ENCODE data around the gene KIRREL3.

Gene KIRREL3

DNA sequence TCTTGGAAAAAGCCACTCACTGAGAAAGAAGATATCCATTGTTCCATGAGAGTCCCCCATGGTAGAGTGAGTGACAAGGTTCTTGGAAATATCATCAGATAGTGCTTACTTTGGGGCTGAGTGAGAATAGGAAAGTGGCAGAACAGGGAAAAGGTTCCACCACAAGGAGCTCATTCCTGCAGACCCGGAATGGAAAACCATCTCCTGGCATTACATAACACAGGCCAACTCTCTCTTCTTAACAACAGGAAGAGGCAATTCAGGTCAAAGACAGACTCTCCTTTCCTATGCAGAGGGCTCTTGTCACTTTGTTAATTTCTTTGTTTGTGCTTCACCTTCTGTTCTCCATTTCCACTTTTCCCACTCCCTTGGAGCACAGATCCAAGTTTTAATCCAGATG, 259.7 kb downstream of the KIRREL3 start:
- no peak overlapping the region for H3K9ac ChIP-seq (ENCODE audit: insufficient read length)
- TF ChIP-seq POLR2AphosphoS5 (IDR thresholded peaks at IDR 0.05; ENCODE audit: borderline replicate concordance, low read depth, low read length) (no peak), EZH2 (IDR thresholded peaks at IDR 0.05) (no peak), FOXP2 (optimal IDR thresholded peaks at IDR 0.05; ENCODE audit: control extremely low read depth, extremely low read length, insufficient read depth) (no peak)
- no peak for DNase-seq (ENCODE audit: low read depth, low spot score)
- H3K9me3 ChIP-seq (ENCODE audit: low read depth, low read length) = no peaks in the 10 kb centered on the region
- no peak overlapping the region for H3K4me3 ChIP-seq
- no peak overlapping the region for H3K27ac ChIP-seq
- no peaks in the 10 kb centered on the region for H3K36me3 ChIP-seq (ENCODE audit: insufficient read depth, low read length)

DNA sequence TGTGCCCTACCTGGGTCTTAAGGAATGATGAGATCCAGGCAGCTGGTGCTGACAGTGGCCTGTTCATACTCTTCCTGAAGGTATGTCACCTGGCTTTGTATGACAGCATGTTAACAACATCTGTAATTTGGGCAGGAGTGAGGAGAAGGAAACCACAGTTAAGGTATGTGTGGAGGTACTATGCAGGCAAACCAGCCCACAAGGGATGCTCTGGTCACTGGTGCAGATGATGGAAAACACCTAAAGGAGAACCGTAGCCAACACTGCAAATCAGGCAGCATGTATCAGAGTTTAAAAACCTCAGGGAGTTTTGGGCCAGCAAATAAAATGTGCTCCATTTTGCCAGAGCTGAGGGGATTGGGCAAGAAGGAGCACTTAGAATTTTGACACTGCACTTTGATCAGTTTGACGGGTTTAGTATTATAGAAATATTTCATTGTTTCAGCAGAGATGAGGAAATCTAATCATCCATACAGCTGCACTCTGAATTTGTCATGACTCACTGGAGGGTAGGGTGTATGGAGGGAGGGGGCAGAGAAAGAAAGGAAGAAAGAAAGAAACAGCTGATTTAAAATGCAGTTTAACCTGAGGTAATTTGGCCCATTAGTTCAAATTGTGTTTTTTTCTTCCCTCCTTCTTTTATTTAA, 260.9 kb downstream of the KIRREL3 start:
- H3K36me3 ChIP-seq (ENCODE audit: insufficient read depth, low read length) = no peaks in the 10 kb centered on the region
- no peak overlapping the region for H3K9ac ChIP-seq (ENCODE audit: insufficient read length)
- no peak for DNase-seq (ENCODE audit: low read depth, low spot score)
- no peak overlapping the region for H3K27ac ChIP-seq
- H3K9me3 ChIP-seq (ENCODE audit: low read depth, low read length) = no peaks in the 10 kb centered on the region
- TF ChIP-seq POLR2AphosphoS5 (IDR thresholded peaks at IDR 0.05; ENCODE audit: borderline replicate concordance, low read depth, low read length) (no peak), FOXP2 (optimal IDR thresholded peaks at IDR 0.05; ENCODE audit: control extremely low read depth, extremely low read length, insufficient read depth) (no peak), EZH2 (IDR thresholded peaks at IDR 0.05) (no peak)
- no peak overlapping the region for H3K4me3 ChIP-seq

DNA sequence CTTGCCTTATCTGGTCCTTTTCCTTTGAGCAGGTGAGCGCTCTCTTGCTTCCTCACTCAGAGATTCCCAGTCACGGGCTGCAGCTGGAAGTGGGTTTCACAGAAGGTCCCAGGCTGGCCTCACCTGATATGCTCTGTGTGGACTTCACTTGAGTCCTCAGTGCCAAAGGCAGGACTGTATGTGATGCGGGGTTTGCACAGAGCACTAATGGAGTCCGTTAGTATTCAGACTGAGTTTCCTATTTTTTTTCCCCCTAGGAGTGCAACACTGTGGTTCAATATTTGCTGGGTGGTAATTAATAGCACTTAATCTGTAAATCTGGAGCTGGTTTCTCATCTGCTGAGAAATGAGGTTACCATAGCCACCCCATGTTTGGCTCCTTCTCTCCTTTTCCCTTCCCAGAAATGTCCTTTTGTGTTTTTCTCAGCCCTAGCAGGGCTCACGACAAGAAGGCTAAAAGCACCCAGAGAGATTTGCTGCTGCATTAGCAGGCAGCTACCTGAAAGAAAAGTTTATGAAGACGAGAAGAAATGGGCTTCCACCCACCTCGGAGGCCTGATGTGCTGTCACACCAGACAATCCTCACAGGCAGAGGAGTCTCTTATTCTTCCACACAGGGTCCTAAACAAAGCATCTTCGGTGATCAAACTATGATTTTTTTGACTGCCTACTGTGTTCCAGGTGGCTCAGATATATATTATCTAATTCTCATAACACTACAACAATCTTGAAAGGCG, 262.1 kb downstream of the KIRREL3 start:
- Histone ChIP-seq H3K27ac (no peak overlapping the region), H3K9ac (ENCODE audit: insufficient read length) (no peak overlapping the region), H3K4me3 (no peak overlapping the region), H3K36me3 (ENCODE audit: insufficient read depth, low read length) (no peaks in the 10 kb centered on the region), H3K9me3 (ENCODE audit: low read depth, low read length) (no peaks in the 10 kb centered on the region)
- no peak for DNase-seq (ENCODE audit: low read depth, low spot score)
- no peak for TF ChIP-seq FOXP2 (optimal IDR thresholded peaks at IDR 0.05; ENCODE audit: control extremely low read depth, extremely low read length, insufficient read depth)
- TF ChIP-seq EZH2 (IDR thresholded peaks at IDR 0.05) = no peak
- no peak for TF ChIP-seq POLR2AphosphoS5 (IDR thresholded peaks at IDR 0.05; ENCODE audit: borderline replicate concordance, low read depth, low read length)

DNA sequence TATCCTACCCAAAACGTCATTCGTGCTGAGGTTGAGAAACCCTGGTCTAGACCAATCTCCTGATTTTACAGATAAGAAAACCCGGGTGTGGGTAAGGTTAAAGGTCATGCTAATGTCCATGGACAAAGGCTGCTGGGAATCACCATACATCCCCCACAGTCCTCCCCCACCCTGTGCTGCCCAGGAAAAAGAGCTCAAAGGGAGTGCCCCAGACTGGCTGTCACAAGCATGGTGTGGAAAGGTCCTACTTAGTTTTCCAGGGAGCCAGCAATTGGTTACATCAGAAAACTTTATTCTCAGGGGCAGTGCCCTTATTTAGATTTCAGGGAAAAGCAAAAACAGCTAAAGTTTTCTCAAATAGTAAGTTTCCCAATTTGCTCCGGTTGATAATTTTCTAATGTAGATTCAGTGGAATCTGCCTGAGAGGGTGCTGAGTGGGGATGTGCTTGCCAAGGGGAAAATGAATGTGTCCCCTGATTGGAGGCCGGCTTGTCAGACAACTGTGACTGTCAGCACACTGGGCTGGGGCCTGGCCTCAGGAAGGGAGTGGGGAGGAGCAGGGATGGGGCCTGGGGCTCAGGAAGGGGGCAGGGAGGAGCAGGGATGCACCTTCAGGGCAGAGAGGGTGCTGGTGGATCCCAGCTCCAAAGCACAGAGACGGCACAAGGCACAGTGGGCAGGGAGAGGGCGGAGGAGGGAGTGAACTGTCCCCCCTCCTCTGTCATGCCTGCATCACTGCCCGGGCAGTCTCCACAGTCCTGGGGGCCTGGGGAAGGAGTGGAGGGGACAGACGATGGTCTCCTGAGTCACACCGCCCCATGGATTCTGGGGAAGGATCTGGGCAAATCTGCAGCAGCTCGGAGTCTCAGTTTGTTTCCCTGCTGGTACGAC, 263.6 kb downstream of the KIRREL3 start:
- DNase-seq (ENCODE audit: low read depth, low spot score) = no peak
- no peaks in the 10 kb centered on the region for H3K36me3 ChIP-seq (ENCODE audit: insufficient read depth, low read length)
- TF ChIP-seq POLR2AphosphoS5 (IDR thresholded peaks at IDR 0.05; ENCODE audit: borderline replicate concordance, low read depth, low read length) (no peak), EZH2 (IDR thresholded peaks at IDR 0.05) (no peak), FOXP2 (optimal IDR thresholded peaks at IDR 0.05; ENCODE audit: control extremely low read depth, extremely low read length, insufficient read depth) (no peak)

DNA sequence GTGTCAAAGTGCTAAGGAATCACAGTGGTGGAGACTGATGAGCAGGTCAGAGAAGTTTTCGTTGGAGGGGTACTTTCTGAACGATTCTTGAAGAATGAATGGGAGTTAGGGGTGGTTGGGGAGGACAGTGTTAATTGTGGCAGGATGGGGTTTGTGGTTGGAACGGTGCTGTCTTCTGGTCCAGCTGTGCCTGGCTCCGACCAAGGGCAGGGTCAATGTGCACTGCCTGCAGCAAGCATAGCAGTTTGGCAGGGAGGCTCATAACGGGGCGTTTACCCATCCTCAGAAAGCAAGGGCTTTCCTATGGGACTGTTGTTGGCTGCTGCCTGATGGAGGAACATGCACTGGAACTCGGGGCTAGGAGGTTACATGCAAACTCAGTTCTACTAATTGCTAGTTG, 265.8 kb downstream of the KIRREL3 start:
- Histone ChIP-seq H3K4me3 (no peak overlapping the region), H3K9ac (ENCODE audit: insufficient read length) (no peak overlapping the region), H3K27ac (no peak overlapping the region), H3K36me3 (ENCODE audit: insufficient read depth, low read length) (no peaks in the 10 kb centered on the region), H3K9me3 (ENCODE audit: low read depth, low read length) (no peaks in the 10 kb centered on the region)
- no peak for DNase-seq (ENCODE audit: low read depth, low spot score)
- no peak for TF ChIP-seq POLR2AphosphoS5 (IDR thresholded peaks at IDR 0.05; ENCODE audit: borderline replicate concordance, low read depth, low read length)

More for the DNA sequence above, 263.6 kb downstream of the KIRREL3 start:
- no peak overlapping the region for H3K27ac ChIP-seq
- H3K4me3 ChIP-seq = no peak overlapping the region
- H3K9ac ChIP-seq (ENCODE audit: insufficient read length) = no peak overlapping the region
- H3K9me3 ChIP-seq (ENCODE audit: low read depth, low read length) = no peaks in the 10 kb centered on the region

DNA sequence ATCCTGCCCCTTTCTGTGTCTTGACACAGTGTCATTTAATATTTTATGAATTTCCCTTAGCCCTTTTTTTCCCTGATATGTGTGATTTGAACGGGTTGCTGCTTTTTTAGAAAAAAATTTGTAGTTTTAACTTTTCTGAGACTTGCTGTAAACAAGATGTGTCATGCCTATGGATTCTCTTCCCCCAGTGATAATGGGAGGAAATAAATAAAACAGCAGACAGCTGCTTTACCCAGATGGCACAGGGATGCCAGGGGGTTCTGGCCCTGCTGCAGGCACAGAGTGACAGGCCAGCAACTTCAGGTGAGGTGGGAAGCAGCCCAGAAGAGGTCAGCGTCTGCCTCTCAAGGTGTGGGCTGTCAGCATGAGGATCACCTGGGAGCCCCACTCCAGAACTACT, 266.9 kb downstream of the KIRREL3 start:
- no peak for DNase-seq (ENCODE audit: low read depth, low spot score)
- no peaks in the 10 kb centered on the region for H3K36me3 ChIP-seq (ENCODE audit: insufficient read depth, low read length)
- no peak overlapping the region for H3K4me3 ChIP-seq
- TF ChIP-seq EZH2 (IDR thresholded peaks at IDR 0.05) (no peak), POLR2AphosphoS5 (IDR thresholded peaks at IDR 0.05; ENCODE audit: borderline replicate concordance, low read depth, low read length) (no peak), FOXP2 (optimal IDR thresholded peaks at IDR 0.05; ENCODE audit: control extremely low read depth, extremely low read length, insufficient read depth) (no peak)
- no peaks in the 10 kb centered on the region for H3K9me3 ChIP-seq (ENCODE audit: low read depth, low read length)
- H3K27ac ChIP-seq = no peak overlapping the region
- no peak overlapping the region for H3K9ac ChIP-seq (ENCODE audit: insufficient read length)

DNA sequence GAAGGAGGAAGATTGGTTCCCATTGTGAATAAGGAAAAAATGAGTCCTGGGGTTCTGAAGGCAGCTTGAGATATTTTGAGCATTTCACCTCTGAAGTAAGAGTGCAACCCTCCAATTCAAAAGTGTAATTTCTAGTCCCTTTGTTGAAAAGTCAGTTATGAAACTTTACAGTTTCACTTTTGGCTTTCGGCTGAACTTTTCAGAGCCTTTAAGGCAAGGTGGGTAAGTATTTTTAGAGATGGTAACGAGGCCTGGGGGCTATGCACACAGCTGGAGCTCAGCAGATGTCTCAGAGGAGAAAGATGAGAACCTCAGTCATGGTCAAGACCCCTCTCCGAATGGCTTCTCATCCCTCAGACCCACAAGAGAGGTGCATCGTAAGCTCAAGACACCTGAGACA, 267.6 kb downstream of the KIRREL3 start:
- H3K9me3 ChIP-seq (ENCODE audit: low read depth, low read length) = no peaks in the 10 kb centered on the region
- DNase-seq (ENCODE audit: low read depth, low spot score) = no peak
- H3K9ac ChIP-seq (ENCODE audit: insufficient read length) = no peak overlapping the region
- TF ChIP-seq POLR2AphosphoS5 (IDR thresholded peaks at IDR 0.05; ENCODE audit: borderline replicate concordance, low read depth, low read length) = no peak
- TF ChIP-seq FOXP2 (optimal IDR thresholded peaks at IDR 0.05; ENCODE audit: control extremely low read depth, extremely low read length, insufficient read depth) = no peak
- no peak overlapping the region for H3K27ac ChIP-seq
- no peaks in the 10 kb centered on the region for H3K36me3 ChIP-seq (ENCODE audit: insufficient read depth, low read length)
- no peak overlapping the region for H3K4me3 ChIP-seq

DNA sequence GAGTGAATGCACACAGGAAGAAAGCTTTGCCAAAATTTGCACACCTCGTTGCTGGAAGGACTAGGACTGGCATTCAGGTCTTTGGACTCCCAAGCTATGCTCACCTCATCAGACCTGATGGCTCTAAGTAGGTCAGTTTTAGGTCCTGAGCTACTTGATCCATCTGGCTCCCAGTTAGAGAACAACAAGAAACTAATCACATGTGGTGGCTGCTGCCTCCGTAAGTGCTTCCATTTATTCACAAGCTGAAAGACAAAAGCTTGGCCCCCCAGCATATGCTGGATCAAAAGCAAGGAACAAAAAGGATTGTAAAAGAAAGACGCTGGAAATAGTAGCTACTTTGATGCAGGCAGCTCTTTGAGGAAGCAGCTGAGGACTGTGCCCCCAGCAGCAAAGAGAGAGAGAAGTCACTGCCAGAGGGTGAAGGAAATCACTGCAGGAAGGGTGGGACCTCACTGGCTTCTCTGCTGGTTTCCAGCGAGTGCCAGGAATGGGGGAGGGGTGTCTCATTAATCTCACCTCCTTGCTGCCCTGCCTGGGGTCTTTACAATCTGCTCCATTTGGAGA, 268.9 kb downstream of the KIRREL3 start:
- Histone ChIP-seq H3K4me3 (no peak overlapping the region), H3K9ac (ENCODE audit: insufficient read length) (no peak overlapping the region), H3K9me3 (ENCODE audit: low read depth, low read length) (no peaks in the 10 kb centered on the region), H3K27ac (no peak overlapping the region), H3K36me3 (ENCODE audit: insufficient read depth, low read length) (no peaks in the 10 kb centered on the region)
- no peak for DNase-seq (ENCODE audit: low read depth, low spot score)
- TF ChIP-seq POLR2AphosphoS5 (IDR thresholded peaks at IDR 0.05; ENCODE audit: borderline replicate concordance, low read depth, low read length) (no peak), EZH2 (IDR thresholded peaks at IDR 0.05) (no peak), FOXP2 (optimal IDR thresholded peaks at IDR 0.05; ENCODE audit: control extremely low read depth, extremely low read length, insufficient read depth) (no peak)

Measured in SK-N-MC (cell line).